Measurements from ENCODE around the gene HRH2.

Gene HRH2

GRCh38 chr5:175735701-175736100 lies 77.8 kb downstream of the HRH2 start:
- Histone ChIP-seq H3K9me3 (ENCODE audit: control insufficient read depth in 2 of 2, low read length in 2 of 2) (no peaks in the 10 kb centered on the region), H3K27me3 (ENCODE audit: control insufficient read depth in 2 of 2, insufficient read depth in 2 of 2, low read length in 2 of 2) (peaks cover 4 to 5% of the 10 kb centered on the region in 2 donors), H3K4me1 (ENCODE audit: control insufficient read depth in 2 of 2, insufficient read depth in 2 of 2, low read length in 2 of 2) (no peaks in the 10 kb centered on the region), H3K27ac (ENCODE audit: low read depth in 2 of 2, low read length in 2 of 2) (no peak overlapping the region), H3K4me3 (ENCODE audit: low read length in 2 of 2) (no peak overlapping the region), H3K9ac (ENCODE audit: low read depth in 1 of 2, low read length in 2 of 2) (no peak overlapping the region), H3K36me3 (ENCODE audit: control insufficient read depth in 2 of 2, insufficient read depth in 2 of 2, low read length in 2 of 2) (no peaks in the 10 kb centered on the region)

GRCh38 chr5:175736652-175737051 lies 78.8 kb downstream of the HRH2 start:
- Histone ChIP-seq H3K9me3 (ENCODE audit: control insufficient read depth in 2 of 2, low read length in 2 of 2) (no peaks in the 10 kb centered on the region), H3K9ac (ENCODE audit: low read depth in 1 of 2, low read length in 2 of 2) (no peak overlapping the region), H3K36me3 (ENCODE audit: control insufficient read depth in 2 of 2, insufficient read depth in 2 of 2, low read length in 2 of 2) (no peaks in the 10 kb centered on the region), H3K4me1 (ENCODE audit: control insufficient read depth in 2 of 2, insufficient read depth in 2 of 2, low read length in 2 of 2) (no peaks in the 10 kb centered on the region), H3K27ac (ENCODE audit: low read depth in 2 of 2, low read length in 2 of 2) (no peak overlapping the region), H3K4me3 (ENCODE audit: low read length in 2 of 2) (no peak overlapping the region), H3K27me3 (ENCODE audit: control insufficient read depth in 2 of 2, insufficient read depth in 2 of 2, low read length in 2 of 2) (peaks cover 0 to 5% of the 10 kb centered on the region in 2 donors)

GRCh38 chr5:175737481-175737880 lies 79.6 kb downstream of the HRH2 start:
- Histone ChIP-seq H3K4me1 (ENCODE audit: control insufficient read depth in 2 of 2, insufficient read depth in 2 of 2, low read length in 2 of 2) (no peaks in the 10 kb centered on the region), H3K9ac (ENCODE audit: low read depth in 1 of 2, low read length in 2 of 2) (no peak overlapping the region), H3K27me3 (ENCODE audit: control insufficient read depth in 2 of 2, insufficient read depth in 2 of 2, low read length in 2 of 2) (peaks cover 0 to 5% of the 10 kb centered on the region in 2 donors), H3K27ac (ENCODE audit: low read depth in 2 of 2, low read length in 2 of 2) (no peak overlapping the region), H3K9me3 (ENCODE audit: control insufficient read depth in 2 of 2, low read length in 2 of 2) (no peaks in the 10 kb centered on the region), H3K36me3 (ENCODE audit: control insufficient read depth in 2 of 2, insufficient read depth in 2 of 2, low read length in 2 of 2) (no peaks in the 10 kb centered on the region), H3K4me3 (ENCODE audit: low read length in 2 of 2) (no peak overlapping the region)

GRCh38 chr5:175738126-175738525 lies 80.3 kb downstream of the HRH2 start:
- H3K27ac ChIP-seq (ENCODE audit: low read depth in 2 of 2, low read length in 2 of 2) = no peak overlapping the region

GRCh38 chr5:175738602-175739133 lies 80.8 kb downstream of the HRH2 start:
- H3K4me1 ChIP-seq (ENCODE audit: control insufficient read depth in 2 of 2, insufficient read depth in 2 of 2, low read length in 2 of 2) = no peaks in the 10 kb centered on the region
- no peaks in the 10 kb centered on the region for H3K36me3 ChIP-seq (ENCODE audit: control insufficient read depth in 2 of 2, insufficient read depth in 2 of 2, low read length in 2 of 2)
- no peak overlapping the region for H3K4me3 ChIP-seq (ENCODE audit: low read length in 2 of 2)
- H3K27ac ChIP-seq (ENCODE audit: low read depth in 2 of 2, low read length in 2 of 2) = no peak overlapping the region
- H3K9me3 ChIP-seq (ENCODE audit: control insufficient read depth in 2 of 2, low read length in 2 of 2) = no peaks in the 10 kb centered on the region
- H3K27me3 ChIP-seq (ENCODE audit: control insufficient read depth in 2 of 2, insufficient read depth in 2 of 2, low read length in 2 of 2) = peaks cover 0 to 5% of the 10 kb centered on the region in 2 donors
- H3K9ac ChIP-seq (ENCODE audit: low read depth in 1 of 2, low read length in 2 of 2) = no peak overlapping the region

More at GRCh38 chr5:175738126-175738525, 80.3 kb downstream of the HRH2 start:
- Histone ChIP-seq H3K4me1 (ENCODE audit: control insufficient read depth in 2 of 2, insufficient read depth in 2 of 2, low read length in 2 of 2) (no peaks in the 10 kb centered on the region), H3K27me3 (ENCODE audit: control insufficient read depth in 2 of 2, insufficient read depth in 2 of 2, low read length in 2 of 2) (peaks cover 0 to 5% of the 10 kb centered on the region in 2 donors), H3K36me3 (ENCODE audit: control insufficient read depth in 2 of 2, insufficient read depth in 2 of 2, low read length in 2 of 2) (no peaks in the 10 kb centered on the region), H3K9ac (ENCODE audit: low read depth in 1 of 2, low read length in 2 of 2) (no peak overlapping the region), H3K4me3 (ENCODE audit: low read length in 2 of 2) (no peak overlapping the region), H3K9me3 (ENCODE audit: control insufficient read depth in 2 of 2, low read length in 2 of 2) (no peaks in the 10 kb centered on the region)

GRCh38 chr5:175740014-175740413 lies 82.1 kb downstream of the HRH2 start:
- Histone ChIP-seq H3K9ac (ENCODE audit: low read depth in 1 of 2, low read length in 2 of 2) (no peak overlapping the region), H3K4me1 (ENCODE audit: control insufficient read depth in 2 of 2, insufficient read depth in 2 of 2, low read length in 2 of 2) (no peaks in the 10 kb centered on the region), H3K27ac (ENCODE audit: low read depth in 2 of 2, low read length in 2 of 2) (no peak overlapping the region), H3K36me3 (ENCODE audit: control insufficient read depth in 2 of 2, insufficient read depth in 2 of 2, low read length in 2 of 2) (no peaks in the 10 kb centered on the region), H3K27me3 (ENCODE audit: control insufficient read depth in 2 of 2, insufficient read depth in 2 of 2, low read length in 2 of 2) (peaks cover 0 to 5% of the 10 kb centered on the region in 2 donors), H3K9me3 (ENCODE audit: control insufficient read depth in 2 of 2, low read length in 2 of 2) (no peaks in the 10 kb centered on the region), H3K4me3 (ENCODE audit: low read length in 2 of 2) (no peak overlapping the region)

- no peak overlapping the region for H3K9ac ChIP-seq (ENCODE audit: low read depth in 1 of 2, low read length in 2 of 2)
- H3K27ac ChIP-seq (ENCODE audit: low read depth in 2 of 2, low read length in 2 of 2) = no peak overlapping the region
- H3K4me3 ChIP-seq (ENCODE audit: low read length in 2 of 2) = no peak overlapping the region
- no peaks in the 10 kb centered on the region for H3K9me3 ChIP-seq (ENCODE audit: control insufficient read depth in 2 of 2, low read length in 2 of 2)
- H3K27me3 ChIP-seq (ENCODE audit: control insufficient read depth in 2 of 2, insufficient read depth in 2 of 2, low read length in 2 of 2) = peaks cover 0 to 5% of the 10 kb centered on the region in 2 donors
- no peaks in the 10 kb centered on the region for H3K4me1 ChIP-seq (ENCODE audit: control insufficient read depth in 2 of 2, insufficient read depth in 2 of 2, low read length in 2 of 2)
- H3K36me3 ChIP-seq (ENCODE audit: control insufficient read depth in 2 of 2, insufficient read depth in 2 of 2, low read length in 2 of 2) = no peaks in the 10 kb centered on the region
These were observed 83.7 kb downstream of the HRH2 start for GRCh38 chr5:175741556-175741955.

GRCh38 chr5:175742290-175742994 lies 84.6 kb downstream of the HRH2 start:
- Histone ChIP-seq H3K36me3 (ENCODE audit: control insufficient read depth in 2 of 2, insufficient read depth in 2 of 2, low read length in 2 of 2) (no peaks in the 10 kb centered on the region), H3K27me3 (ENCODE audit: control insufficient read depth in 2 of 2, insufficient read depth in 2 of 2, low read length in 2 of 2) (peaks cover 0 to 5% of the 10 kb centered on the region in 2 donors), H3K4me1 (ENCODE audit: control insufficient read depth in 2 of 2, insufficient read depth in 2 of 2, low read length in 2 of 2) (no peaks in the 10 kb centered on the region), H3K27ac (ENCODE audit: low read depth in 2 of 2, low read length in 2 of 2) (no peak overlapping the region), H3K4me3 (ENCODE audit: low read length in 2 of 2) (no peak overlapping the region), H3K9me3 (ENCODE audit: control insufficient read depth in 2 of 2, low read length in 2 of 2) (no peaks in the 10 kb centered on the region), H3K9ac (ENCODE audit: low read depth in 1 of 2, low read length in 2 of 2) (no peak overlapping the region)

GRCh38 chr5:175743676-175744210 lies 85.9 kb downstream of the HRH2 start:
- H3K27me3 ChIP-seq (ENCODE audit: control insufficient read depth in 2 of 2, insufficient read depth in 2 of 2, low read length in 2 of 2) = peaks cover 3 to 5% of the 10 kb centered on the region in 2 donors
- no peak overlapping the region for H3K27ac ChIP-seq (ENCODE audit: low read depth in 2 of 2, low read length in 2 of 2)
- H3K36me3 ChIP-seq (ENCODE audit: control insufficient read depth in 2 of 2, insufficient read depth in 2 of 2, low read length in 2 of 2) = no peaks in the 10 kb centered on the region
- no peaks in the 10 kb centered on the region for H3K4me1 ChIP-seq (ENCODE audit: control insufficient read depth in 2 of 2, insufficient read depth in 2 of 2, low read length in 2 of 2)
- no peak overlapping the region for H3K9ac ChIP-seq (ENCODE audit: low read depth in 1 of 2, low read length in 2 of 2)
- no peak overlapping the region for H3K4me3 ChIP-seq (ENCODE audit: low read length in 2 of 2)
- H3K9me3 ChIP-seq (ENCODE audit: control insufficient read depth in 2 of 2, low read length in 2 of 2) = no peaks in the 10 kb centered on the region

- H3K4me3 ChIP-seq (ENCODE audit: low read length in 2 of 2) = no peak overlapping the region
- H3K27ac ChIP-seq (ENCODE audit: low read depth in 2 of 2, low read length in 2 of 2) = no peak overlapping the region
- no peaks in the 10 kb centered on the region for H3K4me1 ChIP-seq (ENCODE audit: control insufficient read depth in 2 of 2, insufficient read depth in 2 of 2, low read length in 2 of 2)
- no peaks in the 10 kb centered on the region for H3K36me3 ChIP-seq (ENCODE audit: control insufficient read depth in 2 of 2, insufficient read depth in 2 of 2, low read length in 2 of 2)
- H3K27me3 ChIP-seq (ENCODE audit: control insufficient read depth in 2 of 2, insufficient read depth in 2 of 2, low read length in 2 of 2) = peaks cover 0 to 6% of the 10 kb centered on the region in 2 donors
- H3K9ac ChIP-seq (ENCODE audit: low read depth in 1 of 2, low read length in 2 of 2) = no peak overlapping the region
- no peaks in the 10 kb centered on the region for H3K9me3 ChIP-seq (ENCODE audit: control insufficient read depth in 2 of 2, low read length in 2 of 2)
These were observed 87.3 kb downstream of the HRH2 start for GRCh38 chr5:175745210-175745609.

All from mucosa of rectum (tissue), 2 donors.